Adrenal gland (tissue), 12 donors: ENCODE data around the gene WDFY4. TPM values are rescaled to one million over a fixed set of nuclear protein-coding genes. Genes with fewer than 3 reads are reported as not detected.

Source experiments
- DNase-seq, 7 donors: peaks; one replicate each; pipeline ENCODE4 v3.0.0-alpha.2; 2019 to 2020
- H3K27ac ChIP-seq, 5 donors: fragments of 200-600 bp; sonication (generic) in 4 of 5; 1 replicate in 3 of 5; 2 replicates in 2 of 5; pipeline versions ENCODE4 v1.5.1 to v1.8.0; 2016 to 2020; ENCODE audit warnings: mild to moderate bottlenecking in 1 of 5
- H3K27me3 ChIP-seq: fragments of 200-600 bp; 2 replicates; pipeline ENCODE4 v1.8.0; 2021
- H3K36me3 ChIP-seq, 2 donors: fragments of 200-600 bp; replicated peaks in 1 of 2; 1 replicate in 1 of 2; 2 replicates in 1 of 2; pipeline versions ENCODE4 v1.5.1 to v1.8.0; 2018 to 2022
- H3K4me1 ChIP-seq, 2 donors: fragments of 200-600 bp; replicated peaks in 1 of 2; 1 replicate in 1 of 2; 2 replicates in 1 of 2; pipeline versions ENCODE4 v1.5.1 to v1.8.0; 2018 to 2021
- H3K4me3 ChIP-seq, 4 donors: fragments of 200-600 bp; sonication (generic) in 3 of 4; one replicate each; pipeline ENCODE4 v1.5.1; 2016 to 2018
- H3K9me3 ChIP-seq, 3 donors: fragments of 200-600 bp; sonication (generic) in 1 of 3; replicated peaks in 1 of 3; 1 replicate in 2 of 3; 2 replicates in 1 of 3; pipeline versions ENCODE4 v1.5.1 to v1.8.0; 2016 to 2021
- POLR2A ChIP-seq, 2 donors: fragments of 450-650 bp; IDR thresholded peaks; one replicate each; pipeline ENCODE4 v1.6.1; 2017; ENCODE audit warnings: antibody characterized with exemption in 2 of 2, mild to moderate bottlenecking in 2 of 2, moderate library complexity in 1 of 2
- WGBS, 4 donors: extraction: QIAGEN DNeasy Blood & Tissue Kit in 2 of 4; methylation state at CpG; one replicate each; pipeline versions ENCODE4 v1.1.5 to v1.1.7; 2013 to 2017; 5-methylcytosine and 5-hydroxymethylcytosine counted together
- intact Hi-C, 2 donors: fragments of 100-400 bp; cut with DNase I; formaldehyde crosslinking; loops; one replicate each; pipeline versions ENCODE4 v1.14.1 to v1.15.0; 2022 to 2023
- polyA plus RNA-seq, 3 donors: library from polyadenylated mRNA; stranded (reverse); fragments of 200-250 nt in 2 of 3; fragments of 350-450 nt in 1 of 3; fragmentation: Illumina TruSeq in 1 of 3; extraction: RNeasy Lipid Tissue Mini Kit (QIAGEN cat#74804) in 1 of 3; gene quantifications; one replicate each; pipeline ENCODE4 v1.2.3, GENCODE V29; 2013 to 2014
- total RNA-seq, 9 donors: library from RNA; depleted of rRNA in 4 of 9; stranded (reverse); fragments of >200 nt in 4 of 9; fragments of 120-200 nt in 1 of 9; fragmentation: NEBNext Ultra II Directional in 1 of 9; extraction: Animal tissue kit (Norgen Biotek cat#: 25700) in 1 of 9; gene quantifications; one replicate each; pipeline versions ENCODE4 v1.1.0 to v1.2.4, GENCODE V29; 2013 to 2023
- TF ChIP-seq, protein P1 (sequence below), 6 experiments: fragments of 450-650 bp in 4 of 6; fragments of 200-600 bp in 2 of 6; sonication (generic) in 1 of 6; IDR thresholded peaks; 1 replicate in 5 of 6; 2 replicates in 1 of 6; pipeline versions ENCODE4 v1.5.1 to v1.8.0; 2016 to 2021; ENCODE audit warnings: antibody characterized with exemption in 6 of 6, mild to moderate bottlenecking in 2 of 6, moderate library complexity in 1 of 6
- donor health status: healthy with polysubstance abuse.
- donor health status: Bipolar disorder and iron deficiency.
- donor health status: DM: yes; HTN: yes; CAD: no.
- donor health status: DM: no; HTN: no; CAD: no.
- donor health status: DM: no; HTN: no; CAD: no.
- donor health status: DM: yes; HTN: yes; CAD: no.

WDFY4 gene
- total and polyA plus RNA-seq, 12 donors = 0.61 to 9.9 (median 5.7) TPM

DNA sequence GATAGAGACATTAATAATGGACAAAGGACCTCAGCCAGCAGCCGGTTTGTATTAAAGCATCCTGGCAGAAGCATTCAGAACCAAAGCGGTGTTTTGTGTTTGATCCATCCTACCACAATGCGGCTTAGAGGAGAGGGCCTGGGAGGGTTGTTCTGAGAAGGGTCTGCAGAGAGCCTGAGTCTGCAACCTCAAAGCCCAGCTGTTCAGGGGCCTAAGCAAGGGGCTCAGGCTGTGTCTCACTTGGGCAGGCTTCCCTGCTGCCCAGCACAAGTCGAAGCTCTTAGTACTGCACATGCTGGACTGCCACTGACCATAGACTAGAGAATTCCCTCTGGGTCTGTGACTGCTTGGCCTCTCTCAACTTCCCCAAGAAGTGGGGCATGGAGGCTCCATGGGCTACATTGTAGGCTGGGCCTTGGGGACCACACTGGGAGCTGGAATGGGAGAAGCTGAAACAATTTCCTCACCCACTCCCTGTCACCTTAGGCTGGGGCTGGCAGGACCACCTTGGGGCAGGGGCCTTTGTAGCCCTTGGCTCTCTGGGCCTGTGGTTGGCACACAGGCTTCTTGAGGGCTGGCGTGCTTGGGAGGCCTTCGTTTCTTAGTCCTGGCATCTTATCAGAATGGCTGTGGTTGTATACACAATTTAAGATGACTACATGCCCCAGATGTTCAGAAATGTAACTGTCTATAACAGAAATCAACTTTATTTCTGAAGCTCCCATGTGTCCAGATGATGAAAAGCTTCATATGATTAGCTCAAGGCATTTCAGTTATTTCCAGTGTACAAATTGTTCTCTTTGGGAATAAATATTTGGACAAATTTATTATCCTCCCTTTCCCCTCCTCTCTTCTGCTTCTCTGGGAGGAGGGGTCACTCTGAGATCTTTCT, 210.5 kb downstream of the WDFY4 start:
- no peak for DNase-seq
- no peaks in the 10 kb centered on the region for H3K4me1 ChIP-seq
- H3K4me3 ChIP-seq = no peak overlapping the region
- H3K36me3 ChIP-seq = no peaks in the 10 kb centered on the region
- no peaks in the 10 kb centered on the region for H3K27me3 ChIP-seq
- intact Hi-C loops = no loop called here
- TF ChIP-seq, protein P1, sequence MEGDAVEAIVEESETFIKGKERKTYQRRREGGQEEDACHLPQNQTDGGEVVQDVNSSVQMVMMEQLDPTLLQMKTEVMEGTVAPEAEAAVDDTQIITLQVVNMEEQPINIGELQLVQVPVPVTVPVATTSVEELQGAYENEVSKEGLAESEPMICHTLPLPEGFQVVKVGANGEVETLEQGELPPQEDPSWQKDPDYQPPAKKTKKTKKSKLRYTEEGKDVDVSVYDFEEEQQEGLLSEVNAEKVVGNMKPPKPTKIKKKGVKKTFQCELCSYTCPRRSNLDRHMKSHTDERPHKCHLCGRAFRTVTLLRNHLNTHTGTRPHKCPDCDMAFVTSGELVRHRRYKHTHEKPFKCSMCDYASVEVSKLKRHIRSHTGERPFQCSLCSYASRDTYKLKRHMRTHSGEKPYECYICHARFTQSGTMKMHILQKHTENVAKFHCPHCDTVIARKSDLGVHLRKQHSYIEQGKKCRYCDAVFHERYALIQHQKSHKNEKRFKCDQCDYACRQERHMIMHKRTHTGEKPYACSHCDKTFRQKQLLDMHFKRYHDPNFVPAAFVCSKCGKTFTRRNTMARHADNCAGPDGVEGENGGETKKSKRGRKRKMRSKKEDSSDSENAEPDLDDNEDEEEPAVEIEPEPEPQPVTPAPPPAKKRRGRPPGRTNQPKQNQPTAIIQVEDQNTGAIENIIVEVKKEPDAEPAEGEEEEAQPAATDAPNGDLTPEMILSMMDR (IDR thresholded peaks at IDR 0.05) = no peak
- no peak for TF ChIP-seq POLR2A (IDR thresholded peaks at IDR 0.05)
- 82 to 91% (median 90%) methylated on average over 4 to 6 of the region's 6 CpGs for WGBS, 4 donors
- H3K27ac ChIP-seq = no peak overlapping the region
- no peaks in the 10 kb centered on the region for H3K9me3 ChIP-seq

DNA sequence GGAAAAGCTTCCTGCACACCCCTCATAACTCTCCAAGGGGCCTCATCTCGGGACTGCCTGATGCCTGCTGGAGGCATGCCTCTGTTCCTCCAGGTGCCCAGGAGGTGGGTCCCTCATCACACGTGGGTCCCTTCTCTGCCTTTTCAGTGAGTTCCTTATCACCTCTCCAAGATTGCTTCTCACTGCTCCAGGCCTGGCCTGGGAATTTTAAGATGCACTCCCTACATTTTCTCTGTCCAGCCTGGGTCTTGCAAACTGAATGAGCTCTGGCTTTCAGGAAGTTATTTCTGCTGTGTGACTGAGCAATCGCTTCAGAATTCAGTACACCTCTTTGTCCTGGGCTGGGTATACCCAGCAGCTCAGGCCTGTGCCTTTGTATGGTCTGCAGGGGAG, 211.1 kb downstream of the WDFY4 start:
- WGBS, 4 donors = 59 to 87% (median 76%) methylated on average over 3 of the region's 3 CpGs
- DNase-seq = no peak
- H3K4me1 ChIP-seq = no peaks in the 10 kb centered on the region
- H3K9me3 ChIP-seq = no peaks in the 10 kb centered on the region
- TF ChIP-seq, protein P1 (IDR thresholded peaks at IDR 0.05) = no peak
- TF ChIP-seq POLR2A (IDR thresholded peaks at IDR 0.05) = no peak
- no peak overlapping the region for H3K27ac ChIP-seq
- H3K27me3 ChIP-seq = no peaks in the 10 kb centered on the region
- H3K36me3 ChIP-seq = no peaks in the 10 kb centered on the region
- intact Hi-C loops = no loop called here
- no peak overlapping the region for H3K4me3 ChIP-seq

DNA sequence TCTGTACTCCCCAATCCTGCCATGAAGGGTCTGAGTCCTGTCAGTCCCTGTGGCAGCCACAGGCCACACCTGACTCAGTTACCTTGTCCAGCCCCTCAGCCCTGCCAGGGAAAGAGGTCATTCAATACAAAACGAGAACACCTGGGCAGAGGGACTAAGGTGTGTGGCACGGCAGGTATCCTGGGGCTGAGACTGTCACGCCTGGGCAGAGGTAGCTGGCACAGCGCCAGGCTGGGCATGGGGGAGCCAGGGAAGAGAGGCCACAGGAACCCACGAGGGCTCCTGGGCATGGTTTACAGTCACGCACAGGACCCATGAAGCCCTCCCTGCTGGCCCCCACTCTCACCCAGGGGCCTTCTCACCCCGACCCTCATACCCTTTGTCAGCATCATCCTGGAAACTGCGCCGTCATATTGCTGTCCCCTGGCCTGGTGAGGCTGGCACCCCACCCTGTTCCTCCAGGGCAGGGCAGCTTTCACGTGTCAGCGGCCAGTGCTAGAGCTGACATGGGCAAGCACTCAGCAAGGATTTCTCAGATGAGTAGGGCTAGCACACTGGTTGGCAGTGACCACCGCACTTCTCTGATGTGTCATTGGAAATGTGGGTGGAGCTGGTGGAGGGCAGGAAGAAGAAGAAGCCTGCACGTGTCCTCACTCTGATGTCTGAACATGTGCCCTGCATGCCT, 212.2 kb downstream of the WDFY4 start:
- 84 to 94% (median 91%) methylated on average over 10 to 13 of the region's 13 CpGs for WGBS, 4 donors
- Histone ChIP-seq H3K4me3 (no peak overlapping the region), H3K27ac (no peak overlapping the region), H3K36me3 (no peaks in the 10 kb centered on the region), H3K9me3 (no peaks in the 10 kb centered on the region), H3K4me1 (no peaks in the 10 kb centered on the region), H3K27me3 (no peaks in the 10 kb centered on the region)
- TF ChIP-seq, protein P1 (IDR thresholded peaks at IDR 0.05) = no peak
- no peak for TF ChIP-seq POLR2A (IDR thresholded peaks at IDR 0.05)
- intact Hi-C loops = no loop called here
- peak in 1 of 7 donors; percentile 25 for DNase-seq

DNA sequence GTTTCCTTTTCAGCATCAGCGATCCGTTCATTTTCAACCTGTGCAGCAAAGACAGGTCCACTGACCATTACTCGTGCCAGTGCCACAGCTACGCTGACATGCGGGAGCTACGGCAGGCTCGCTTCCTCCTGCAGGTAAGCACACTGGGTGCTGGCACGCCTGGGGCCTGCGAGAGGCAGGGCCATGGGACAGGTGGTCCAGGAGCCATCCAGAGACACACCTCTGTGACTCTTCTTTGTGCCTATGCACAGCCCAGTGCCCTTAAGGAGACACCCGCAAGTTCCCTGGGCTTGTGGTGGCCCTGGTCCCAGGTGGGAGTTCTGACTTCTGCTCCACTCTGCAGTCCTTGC, 212.7 kb downstream of the WDFY4 start:
- 75 to 94% (median 91%) methylated on average over 2 to 10 of the region's 10 CpGs for WGBS, 4 donors
- Histone ChIP-seq H3K4me3 (no peak overlapping the region), H3K27me3 (no peaks in the 10 kb centered on the region), H3K36me3 (no peaks in the 10 kb centered on the region), H3K4me1 (no peaks in the 10 kb centered on the region), H3K27ac (no peak overlapping the region), H3K9me3 (no peaks in the 10 kb centered on the region)
- no peak for DNase-seq
- TF ChIP-seq, protein P1 (IDR thresholded peaks at IDR 0.05) = no peak
- no peak for TF ChIP-seq POLR2A (IDR thresholded peaks at IDR 0.05)
- intact Hi-C loops = no loop called here
